ENCODE measurements around the gene RBMX. TPM values are rescaled to one million over a fixed set of nuclear protein-coding genes. Genes with fewer than 3 reads are reported as not detected.

Gene RBMX
- total RNA-seq, 1 donor from 2014 or later: 323 TPM

DNA sequence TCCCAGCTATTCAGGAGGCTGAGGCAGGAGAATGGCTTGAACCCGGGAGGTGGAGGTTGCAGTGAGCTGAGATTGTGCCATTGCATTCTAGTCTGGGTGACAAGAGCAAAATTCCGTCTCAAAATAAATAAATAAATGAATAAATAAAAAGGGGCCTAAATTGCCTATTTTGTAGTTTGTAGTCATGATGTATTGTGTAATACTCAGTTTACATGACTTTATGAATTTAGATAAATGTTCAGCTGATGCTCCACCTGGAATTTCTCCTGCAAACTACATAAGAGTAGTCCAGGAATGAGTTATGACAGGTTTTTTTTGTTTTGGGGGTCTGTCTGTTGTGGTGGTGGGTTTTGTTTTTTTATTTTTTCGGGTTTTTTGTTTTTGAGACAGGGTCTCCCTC is 31.1 kb downstream of the RBMX start:
- DNase-seq (ENCODE audit: low spot score in 2 of 2) (no peak), FAIRE-seq (no peak)

DNA sequence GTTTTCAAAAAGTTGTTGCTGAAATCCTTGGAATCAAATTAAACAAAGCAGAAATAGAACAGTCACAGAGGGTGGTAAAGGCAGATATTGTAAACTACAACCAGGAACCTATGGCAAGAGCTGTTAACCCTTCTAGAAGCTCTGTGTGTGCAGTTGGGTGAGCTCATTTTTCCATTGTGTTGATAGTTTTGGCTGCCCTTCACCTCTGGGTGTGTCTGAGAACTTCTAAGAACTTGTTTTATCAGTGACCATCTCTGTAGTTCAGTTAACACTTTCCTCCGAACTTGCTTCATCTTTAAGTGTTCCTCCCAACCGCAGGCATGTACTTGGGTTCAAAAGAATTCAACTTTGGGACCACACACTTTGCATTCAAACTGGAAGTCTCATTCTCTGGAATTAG is 32.7 kb downstream of the RBMX start:
- FAIRE-seq (no peak), DNase-seq (ENCODE audit: low spot score in 2 of 2) (no peak)

DNA sequence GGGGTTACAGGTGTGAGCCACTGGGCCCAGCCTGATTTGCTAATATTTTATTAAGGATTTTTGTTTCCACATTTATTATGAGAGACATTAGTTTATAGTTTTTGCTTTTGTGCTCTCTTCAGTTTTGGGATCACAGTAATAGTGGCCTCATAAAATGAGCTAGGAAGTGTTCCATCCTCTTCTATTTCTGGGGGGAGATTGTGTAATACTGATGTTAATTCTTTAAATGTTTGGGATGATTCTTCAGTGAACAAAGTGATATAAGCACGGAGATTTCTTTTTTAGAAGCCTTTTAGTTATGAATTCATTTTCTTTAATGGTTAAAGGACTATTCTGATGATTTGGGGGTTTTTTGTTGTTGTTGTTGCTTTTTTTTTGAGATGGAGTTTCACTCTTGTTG is 41.3 kb downstream of the RBMX start:
- FAIRE-seq (no peak), DNase-seq (ENCODE audit: low spot score in 2 of 2) (no peak)

DNA sequence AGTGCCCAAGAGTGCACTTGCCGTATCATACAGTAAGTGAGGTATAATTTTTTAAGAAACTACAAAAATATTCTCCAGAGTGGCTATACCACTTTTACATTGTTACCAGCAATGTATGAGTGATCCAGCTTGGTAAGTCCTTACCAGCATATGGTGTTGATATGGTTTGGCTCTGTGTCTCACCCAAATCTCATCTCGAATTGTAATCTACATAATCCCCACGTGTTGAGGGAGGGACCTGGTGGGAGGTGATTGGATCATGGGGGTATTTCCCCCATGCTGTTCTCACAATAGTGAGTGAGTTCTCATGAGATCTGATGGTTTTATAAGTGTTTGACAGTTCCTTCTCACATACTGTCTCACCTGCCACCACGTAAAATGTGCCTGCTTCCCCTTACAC is 44.8 kb downstream of the RBMX start:
- no peak for DNase-seq (ENCODE audit: low spot score in 2 of 2)
- no peak for FAIRE-seq

DNA sequence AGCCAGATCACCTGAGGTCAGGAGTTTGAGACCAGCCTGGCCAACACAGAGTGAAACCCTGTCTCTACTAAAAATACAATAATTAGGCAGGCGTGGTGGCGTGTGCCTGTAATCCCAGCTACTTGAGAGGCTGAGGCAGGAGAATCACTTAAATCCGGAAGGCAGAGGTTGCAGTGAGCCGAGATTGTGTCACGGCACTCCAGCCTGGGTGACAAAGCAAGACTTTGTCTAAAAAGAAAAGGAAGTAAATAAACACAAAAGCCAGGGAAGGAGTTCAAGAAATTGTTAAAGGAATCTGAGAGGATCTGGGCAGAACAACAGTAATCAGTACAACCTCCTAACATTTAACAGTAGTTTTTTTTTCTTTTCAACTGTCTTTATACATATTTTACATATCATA is 51.1 kb downstream of the RBMX start:
- no peak for DNase-seq (ENCODE audit: low spot score in 2 of 2)
- FAIRE-seq: no peak

DNA sequence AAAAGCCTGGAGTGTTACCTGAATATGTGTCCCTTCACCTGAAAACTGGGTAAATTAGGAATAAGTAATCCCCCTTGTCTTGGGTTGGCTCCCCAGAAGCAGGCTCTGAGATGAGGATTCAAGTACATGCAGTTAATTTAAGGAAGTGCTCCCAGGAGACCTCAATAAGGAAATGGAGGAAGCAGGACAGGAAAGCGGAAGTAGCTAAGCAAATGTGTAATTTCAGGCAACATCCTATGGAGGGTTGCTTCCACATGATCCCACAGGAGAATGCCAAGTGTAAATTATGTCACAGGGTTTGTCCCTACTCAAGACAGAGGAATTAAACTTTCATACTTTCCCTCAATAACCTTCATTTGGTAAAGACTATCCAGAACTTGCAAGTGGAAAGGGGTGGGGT is 51.7 kb downstream of the RBMX start:
- DNase-seq (ENCODE audit: low spot score in 2 of 2) (no peak), FAIRE-seq (no peak)

DNA sequence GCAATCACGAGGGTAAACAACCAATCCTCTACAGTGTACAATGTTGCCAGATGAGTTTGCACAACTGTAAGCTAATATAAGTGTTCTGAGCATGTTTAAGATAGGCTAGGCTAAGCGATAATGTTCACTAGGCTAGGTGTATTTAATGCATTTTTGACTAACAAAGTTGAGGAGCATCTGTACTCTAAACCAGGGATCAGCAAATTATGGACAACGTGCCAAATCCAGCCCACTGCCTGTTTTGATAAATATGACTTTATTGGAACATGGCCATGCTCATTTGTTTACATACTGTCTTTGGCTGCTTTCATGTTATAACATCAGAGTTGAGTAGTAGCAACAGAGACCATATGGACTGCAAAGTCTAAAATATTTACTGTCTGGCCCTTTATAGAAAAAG is 53.5 kb downstream of the RBMX start:
- FAIRE-seq: no peak
- no peak for DNase-seq (ENCODE audit: low spot score in 2 of 2)

DNA sequence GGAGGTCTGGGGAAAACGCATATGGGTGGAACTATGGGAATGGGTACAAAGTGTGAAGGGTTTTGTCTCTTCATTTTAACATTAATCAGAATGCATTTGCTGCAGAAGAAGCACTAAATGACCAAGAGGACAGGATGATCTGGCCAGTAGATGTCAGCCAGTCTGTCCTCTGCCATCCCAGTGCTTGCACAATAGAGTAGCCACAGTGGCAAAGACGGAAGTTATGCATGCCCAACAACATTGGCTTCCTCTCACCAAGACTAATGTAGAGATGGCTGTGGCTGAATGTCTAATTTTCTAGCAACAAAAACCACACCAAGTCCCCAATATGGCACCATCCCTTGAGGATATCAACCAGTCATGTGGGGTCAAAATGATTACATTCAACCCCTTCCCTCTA is 54.8 kb downstream of the RBMX start:
- DNase-seq (ENCODE audit: low spot score in 2 of 2): no peak
- FAIRE-seq: no peak

Small RNA genes lying within 50 kb of the gene (small RNA-seq; reads per million reads assigned to genes)
- not detected for gene SNORD61

Other genes starting within 250 kb of the RBMX start
- gene CD40LG, start 232.6 kb downstream of the RBMX start, total RNA-seq: not detected
- gene ARHGEF6, start 99.8 kb downstream of the RBMX start, total RNA-seq: 8.6 TPM
- gene GPR101, start 153.3 kb upstream of the RBMX start, total RNA-seq: not detected

Measured in frontal cortex (tissue), 4 donors.